ENCODE data around the gene NFKBIB. TPM values are rescaled to one million over a fixed set of nuclear protein-coding genes. Genes with fewer than 3 reads are reported as not detected.
"Not testable (repeated sequence)": the region's sequence is repeated elsewhere in the genome, so short reads cannot be mapped to it uniquely, and the experiment has no call there.

The NFKBIB gene
- total RNA-seq, 2 experiments from 2014 or later: 85.7 to 86.2 TPM

DNA sequence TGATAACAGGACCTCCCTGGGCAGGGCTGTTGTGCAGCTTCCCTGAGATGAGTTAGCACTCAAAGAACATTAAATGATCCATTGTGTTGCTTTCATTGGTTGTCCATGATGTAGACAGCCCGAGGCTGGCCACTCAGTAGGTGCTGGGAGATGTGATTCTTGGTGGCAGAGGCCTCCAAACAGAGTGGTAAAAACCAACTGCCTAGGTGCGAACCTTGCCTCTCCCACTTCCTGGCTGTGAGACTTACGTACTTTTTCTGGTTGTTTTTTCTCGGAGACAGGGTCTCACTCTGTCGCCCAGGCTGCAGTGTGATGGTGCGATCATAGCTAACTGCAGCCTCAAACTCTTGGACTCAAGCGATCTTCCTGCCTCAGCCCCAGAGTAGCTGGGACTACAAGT is 24.6 kb downstream of the NFKBIB start:
- Mint-ChIP-seq H3K4me3 (no peak overlapping the region), H3K27me3 (no peaks in the 10 kb centered on the region), H3K9me3 (no peaks in the 10 kb centered on the region), H3K27ac (no peak overlapping the region), H3K4me1 (peaks cover 10% of the 10 kb centered on the region), H3K36me3 (peaks cover 12% of the 10 kb centered on the region)
- DNase-seq: no peak

DNA sequence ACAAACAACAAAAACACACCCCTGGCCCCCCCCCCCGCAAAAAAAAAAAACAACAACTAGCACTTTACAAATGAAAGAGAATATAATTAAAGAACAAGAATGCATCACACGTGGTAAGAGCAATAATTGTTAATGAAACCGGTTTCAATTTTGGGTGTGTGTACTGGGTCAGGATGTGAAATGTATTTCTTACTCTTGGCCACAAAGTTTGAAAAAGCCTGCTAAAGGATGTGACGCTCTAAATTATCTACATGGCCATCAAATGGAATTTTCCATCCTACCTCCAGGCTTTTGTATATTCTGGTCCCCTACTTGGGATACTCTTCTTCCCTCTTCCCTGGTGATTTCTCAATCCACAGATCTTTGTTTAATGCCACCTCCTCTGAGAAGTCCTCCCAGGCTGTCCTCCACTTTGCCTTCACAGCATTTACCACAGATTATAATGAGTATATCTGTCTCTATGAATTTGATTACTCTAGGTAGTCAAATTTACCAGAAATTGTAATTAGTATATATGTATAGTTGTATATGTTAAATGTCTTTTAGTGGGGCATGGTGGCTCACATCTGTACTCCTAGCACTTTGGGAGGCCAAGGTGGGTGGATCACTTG is 28.7 kb downstream of the NFKBIB start:
- Mint-ChIP-seq H3K9me3 (peaks cover 2% of the 10 kb centered on the region), H3K4me3 (peak overlapping the region; percentile 97), H3K27ac (peak overlapping the region; percentile 25), H3K4me1 (peaks cover 24% of the 10 kb centered on the region), H3K27me3 (no peaks in the 10 kb centered on the region), H3K36me3 (peaks cover 23% of the 10 kb centered on the region)
- DNase-seq: no peak

DNA sequence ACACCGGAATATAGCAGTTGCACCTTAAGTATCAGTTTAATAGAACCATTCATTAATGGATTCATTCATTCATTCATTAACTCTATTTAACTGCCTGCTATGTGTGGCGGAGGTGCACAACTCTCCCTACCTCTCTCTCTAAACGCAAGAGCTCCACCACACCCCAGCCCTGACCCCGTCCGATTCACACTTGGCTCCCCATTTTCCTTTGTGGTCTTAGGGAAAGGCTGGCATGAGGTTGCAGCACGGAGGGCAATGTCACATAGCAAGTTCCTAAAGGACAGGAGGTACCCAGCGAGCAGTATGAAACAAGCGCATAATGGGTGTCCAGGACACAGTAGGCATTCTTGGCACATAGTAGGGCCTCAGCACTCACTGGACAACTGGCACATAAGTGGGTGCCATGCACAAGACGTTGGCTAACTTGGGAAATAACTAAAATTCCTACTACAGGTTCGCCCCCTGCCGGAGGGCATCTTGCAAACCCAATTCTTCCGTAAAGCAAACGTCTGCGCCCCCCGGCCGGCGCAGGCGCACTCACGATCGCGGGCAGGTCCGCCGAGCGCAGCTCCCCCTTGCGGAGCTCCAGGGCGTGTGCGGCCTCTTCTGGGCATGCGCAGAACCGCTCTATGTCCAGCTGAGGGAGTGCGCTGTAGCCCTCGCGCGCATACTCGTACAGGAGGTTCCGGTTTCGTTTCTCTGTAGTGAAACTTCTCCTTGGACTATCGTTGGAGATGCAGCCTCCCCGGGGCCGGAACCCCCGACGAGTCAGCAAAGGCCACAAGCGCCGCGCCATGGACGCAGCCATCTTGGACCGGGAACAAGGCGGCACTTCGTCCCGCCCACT is 30.4 kb downstream of the NFKBIB start, which contains the start of gene SARS2:
TSS of gene SARS2 (minus strand) at position 835 of the 847 bp plus-strand sequence. CDS start at position 808, 27 bp downstream.
- Mint-ChIP-seq H3K4me1 (peaks cover 25% of the 10 kb centered on the region), H3K27me3 (no peaks in the 10 kb centered on the region), H3K4me3 (peak within 1 kb of the TSS; percentile 97), H3K9me3 (peaks cover 9% of the 10 kb centered on the region), H3K27ac (peak within 1 kb of the TSS; percentile 99), H3K36me3 (peaks cover 39% of the 10 kb centered on the region)
- DNase-seq: peak; percentile 92

DNA sequence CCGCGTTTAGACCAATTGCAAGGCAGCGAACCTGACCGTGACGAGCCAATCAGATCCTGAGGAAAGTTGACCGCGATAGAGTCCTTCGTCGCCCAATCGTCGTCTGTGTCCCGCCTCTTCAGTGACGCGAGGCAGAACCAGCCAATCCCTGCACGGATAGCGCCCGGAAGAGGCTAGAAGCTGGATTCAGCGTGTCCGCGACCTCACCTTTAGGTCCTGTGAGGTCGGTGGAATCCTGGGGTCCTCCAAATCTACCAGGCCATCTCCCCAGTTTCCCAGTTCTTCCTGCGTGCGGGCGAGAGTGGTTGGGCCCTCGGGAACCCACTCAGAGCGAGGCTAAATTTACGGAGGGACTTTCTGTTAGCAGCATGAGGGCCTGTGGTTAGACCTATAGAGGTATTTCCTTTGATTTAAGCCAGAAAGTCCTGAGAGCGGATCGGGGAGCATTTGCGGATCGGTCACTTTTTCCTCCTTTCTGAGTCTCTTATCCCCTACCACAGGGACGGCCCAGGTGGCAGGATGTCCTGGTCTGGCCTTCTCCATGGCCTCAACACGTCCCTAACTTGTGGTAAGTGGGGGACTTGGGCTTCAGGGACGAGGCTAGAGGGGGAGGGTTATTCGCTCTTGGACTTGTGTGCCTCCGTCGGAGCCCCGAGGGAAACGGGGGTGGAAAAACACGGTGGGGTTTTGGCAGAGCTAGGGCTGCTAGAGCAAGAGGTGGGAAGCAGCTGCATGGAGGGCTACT is 31.2 kb downstream of the NFKBIB start, which contains the start of gene MRPS12:
TSS of gene MRPS12 (plus strand) at position 169 of the 745 bp plus-strand sequence. CDS start at position 520, 351 bp downstream.
- Mint-ChIP-seq H3K9me3 (peaks cover 9% of the 10 kb centered on the region), H3K36me3 (peaks cover 46% of the 10 kb centered on the region), H3K4me3 (peak within 1 kb of the TSS; percentile 97), H3K27me3 (no peaks in the 10 kb centered on the region), H3K4me1 (peaks cover 25% of the 10 kb centered on the region), H3K27ac (peak within 1 kb of the TSS; percentile 99)
- peak; percentile 97 for DNase-seq

DNA sequence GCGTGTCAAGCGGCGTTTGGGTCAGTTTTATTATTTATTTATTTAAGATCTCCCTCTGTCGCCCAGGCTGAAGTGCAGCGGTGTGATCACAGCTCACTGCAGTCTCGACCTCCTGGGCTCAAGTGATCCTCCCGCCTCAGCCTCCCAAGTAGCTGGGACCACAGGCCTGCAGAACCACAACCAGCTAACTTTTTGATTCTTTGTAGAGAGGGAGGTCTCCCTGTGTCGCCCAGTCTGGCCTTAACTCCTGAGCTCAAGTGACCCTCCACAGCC is 31.7 kb downstream of the NFKBIB start:
- no peak for DNase-seq
- Mint-ChIP-seq H3K4me3 (peak overlapping the region; percentile 97), H3K27me3 (no peaks in the 10 kb centered on the region), H3K4me1 (peaks cover 25% of the 10 kb centered on the region), H3K27ac (peak overlapping the region; percentile 99), H3K9me3 (peaks cover 9% of the 10 kb centered on the region), H3K36me3 (peaks cover 49% of the 10 kb centered on the region)

DNA sequence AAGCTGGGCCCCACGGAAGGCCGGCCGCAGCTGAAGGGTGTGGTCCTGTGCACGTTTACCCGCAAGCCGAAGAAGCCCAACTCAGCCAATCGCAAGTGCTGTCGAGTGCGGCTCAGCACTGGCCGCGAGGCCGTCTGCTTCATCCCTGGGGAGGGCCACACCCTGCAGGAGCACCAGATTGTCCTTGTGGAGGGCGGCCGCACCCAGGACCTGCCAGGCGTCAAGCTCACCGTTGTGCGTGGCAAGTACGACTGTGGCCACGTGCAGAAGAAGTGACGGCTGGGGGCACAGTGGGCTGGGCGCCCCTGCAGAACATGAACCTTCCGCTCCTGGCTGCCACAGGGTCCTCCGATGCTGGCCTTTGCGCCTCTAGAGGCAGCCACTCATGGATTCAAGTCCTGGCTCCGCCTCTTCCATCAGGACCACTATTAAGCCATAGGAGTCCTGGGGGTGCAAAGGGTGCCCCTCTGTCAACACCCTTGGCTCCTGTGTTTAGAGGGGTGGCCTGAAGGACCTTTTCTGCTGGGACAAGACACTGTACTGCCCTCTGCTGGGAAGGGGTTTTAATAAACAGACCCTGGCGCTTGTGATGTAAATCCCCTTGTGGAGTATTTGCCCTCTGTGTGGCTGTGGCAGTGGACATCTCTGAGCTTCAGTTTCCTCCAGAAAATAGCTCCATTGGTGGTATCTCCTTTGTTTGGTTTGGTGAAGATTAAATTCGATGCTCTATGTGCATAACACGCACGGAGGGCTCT is 32.8 kb downstream of the NFKBIB start:
- DNase-seq: peak; percentile 35
- Mint-ChIP-seq H3K9me3 (peaks cover 9% of the 10 kb centered on the region), H3K27me3 (no peaks in the 10 kb centered on the region), H3K4me1 (peaks cover 25% of the 10 kb centered on the region), H3K27ac (no peak overlapping the region), H3K36me3 (peaks cover 49% of the 10 kb centered on the region), H3K4me3 (peak overlapping the region; percentile 42)

DNA sequence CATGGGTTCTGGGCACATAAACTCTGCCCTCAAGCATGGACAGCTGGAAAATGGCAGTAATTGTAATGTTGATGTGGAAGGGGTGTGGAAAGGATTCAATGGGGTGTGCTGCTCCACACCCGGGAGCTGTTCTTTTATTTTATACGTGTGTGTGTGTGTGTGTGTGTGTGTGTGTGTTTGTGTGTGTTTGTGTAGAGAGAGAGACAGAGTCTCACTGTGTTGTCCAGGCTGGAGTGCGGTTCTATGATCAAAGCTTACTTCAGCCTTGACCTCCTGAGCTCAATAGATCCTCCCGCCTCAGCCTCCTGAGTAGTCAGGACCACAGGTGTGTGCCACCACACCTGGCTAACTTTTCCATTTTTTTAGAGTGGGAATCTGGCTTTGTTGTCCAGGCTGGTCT is 33.8 kb downstream of the NFKBIB start:
- Mint-ChIP-seq H3K27me3 (no peaks in the 10 kb centered on the region), H3K9me3 (peaks cover 9% of the 10 kb centered on the region), H3K36me3 (peaks cover 47% of the 10 kb centered on the region), H3K4me1 (peaks cover 19% of the 10 kb centered on the region), H3K4me3 (no peak overlapping the region), H3K27ac (no peak overlapping the region)
- DNase-seq: no peak

DNA sequence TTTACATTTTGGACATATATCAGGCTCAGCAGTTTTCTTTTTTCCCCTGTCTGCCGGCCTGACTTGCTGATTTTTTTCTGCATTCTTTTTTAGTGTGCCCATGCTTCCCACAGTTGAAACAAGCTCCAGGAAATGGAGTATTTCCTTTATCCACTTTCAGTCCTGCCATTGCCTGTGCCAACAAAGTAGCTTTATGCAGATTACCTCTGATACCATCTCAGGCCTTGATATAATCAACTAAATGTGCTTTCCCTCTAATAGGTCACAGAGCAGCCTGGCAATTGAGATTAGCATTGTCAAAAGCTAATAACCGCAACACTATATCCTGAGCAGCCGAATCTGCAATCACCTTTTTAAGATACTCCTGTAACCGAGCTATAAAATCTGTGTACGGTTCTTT is 40.2 kb downstream of the NFKBIB start:
- Mint-ChIP-seq H3K4me3 (no peak overlapping the region), H3K27ac (no peak overlapping the region), H3K4me1 (no peaks in the 10 kb centered on the region), H3K9me3 (peaks cover 2% of the 10 kb centered on the region), H3K36me3 (peaks cover 17% of the 10 kb centered on the region), H3K27me3 (peaks cover 12% of the 10 kb centered on the region)
- no peak for DNase-seq

DNA sequence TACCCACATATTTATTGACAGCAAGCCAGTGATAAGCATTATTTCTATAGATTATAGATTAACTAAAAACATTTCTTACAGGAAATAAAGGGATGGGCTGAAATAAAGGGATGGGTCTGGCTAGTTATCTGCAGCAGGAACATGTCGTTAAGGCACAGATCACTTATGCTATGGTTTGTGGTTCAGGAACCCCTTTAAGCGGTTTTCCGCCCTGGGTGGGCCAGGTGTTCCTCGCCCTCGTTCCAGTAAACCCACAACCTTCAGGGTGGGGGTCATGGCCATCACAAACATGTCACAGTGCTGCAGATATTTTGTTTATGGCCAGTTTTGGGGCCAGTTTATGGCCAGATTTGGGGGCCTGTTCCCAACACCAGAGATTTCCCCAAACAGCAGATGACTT is 41.7 kb downstream of the NFKBIB start:
- not testable (repeated sequence) for H3K27ac Mint-ChIP-seq, H3K9me3 Mint-ChIP-seq, H3K36me3 Mint-ChIP-seq, H3K4me3 Mint-ChIP-seq, DNase-seq, H3K4me1 Mint-ChIP-seq
- peaks cover 12% of the 10 kb centered on the region for H3K27me3 Mint-ChIP-seq

DNA sequence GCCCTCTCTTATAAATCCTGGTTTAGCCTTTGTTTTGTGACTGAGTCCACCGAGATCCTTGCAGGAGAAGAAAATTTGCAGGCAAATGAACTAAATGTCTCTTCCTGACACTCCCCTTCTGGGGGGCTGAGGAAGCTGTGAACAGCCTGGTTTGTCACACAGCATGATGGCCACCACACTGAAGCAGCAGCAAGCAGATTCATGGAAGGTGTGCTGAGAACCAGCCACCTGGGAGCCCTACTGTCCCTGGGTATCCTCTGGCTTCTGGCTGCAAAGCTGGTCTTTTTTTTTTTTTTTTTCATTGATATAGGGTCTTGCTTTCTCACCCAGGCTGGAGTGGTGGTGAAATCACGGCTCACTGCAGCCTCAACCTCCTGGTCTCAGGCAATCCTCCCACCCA is 42.2 kb downstream of the NFKBIB start:
- Mint-ChIP-seq H3K4me1 (no peaks in the 10 kb centered on the region), H3K27me3 (peaks cover 12% of the 10 kb centered on the region), H3K36me3 (peaks cover 4% of the 10 kb centered on the region), H3K4me3 (no peak overlapping the region), H3K9me3 (no peaks in the 10 kb centered on the region), H3K27ac (no peak overlapping the region)
- DNase-seq: no peak

DNA sequence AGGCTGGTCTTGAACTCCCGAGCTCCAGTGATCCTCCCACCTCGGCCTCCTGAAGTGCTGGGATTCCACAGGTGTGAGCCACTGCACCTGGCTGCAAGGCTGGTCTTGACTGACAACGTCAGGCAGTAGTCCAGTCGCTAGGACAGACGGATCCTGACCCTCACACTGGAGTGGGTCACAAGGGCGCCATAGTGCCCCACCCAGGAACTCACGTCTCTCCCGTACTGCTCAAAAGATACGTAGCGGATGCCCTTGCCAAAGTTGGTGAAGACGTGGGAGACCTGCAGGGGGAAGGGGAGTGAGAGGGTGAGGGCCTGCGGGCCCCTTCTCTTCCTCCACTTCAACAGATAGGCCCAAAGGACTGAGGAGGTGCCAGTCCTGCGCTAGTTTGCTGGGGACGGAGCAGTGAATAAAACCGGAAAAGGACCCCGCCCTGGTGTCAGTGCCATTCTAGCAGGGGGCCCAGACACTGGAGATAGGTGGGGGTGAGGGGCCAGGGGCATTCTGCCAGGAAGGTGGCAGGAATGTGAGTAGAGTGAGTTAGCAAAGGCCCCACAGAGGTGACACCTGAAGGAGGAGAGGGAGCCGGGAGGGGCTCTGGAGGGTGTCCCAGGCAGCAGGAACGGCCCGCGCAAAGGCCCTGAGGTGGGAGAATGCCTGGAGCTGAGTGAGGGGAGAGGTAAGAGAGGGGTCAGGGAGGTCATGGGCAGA is 42.9 kb downstream of the NFKBIB start:
- peaks cover 12% of the 10 kb centered on the region for H3K27me3 Mint-ChIP-seq
- H3K36me3 Mint-ChIP-seq: peaks cover 4% of the 10 kb centered on the region
- H3K27ac Mint-ChIP-seq: no peak overlapping the region
- H3K4me1 Mint-ChIP-seq: no peaks in the 10 kb centered on the region
- DNase-seq: no peak
- no peaks in the 10 kb centered on the region for H3K9me3 Mint-ChIP-seq
- H3K4me3 Mint-ChIP-seq: no peak overlapping the region

DNA sequence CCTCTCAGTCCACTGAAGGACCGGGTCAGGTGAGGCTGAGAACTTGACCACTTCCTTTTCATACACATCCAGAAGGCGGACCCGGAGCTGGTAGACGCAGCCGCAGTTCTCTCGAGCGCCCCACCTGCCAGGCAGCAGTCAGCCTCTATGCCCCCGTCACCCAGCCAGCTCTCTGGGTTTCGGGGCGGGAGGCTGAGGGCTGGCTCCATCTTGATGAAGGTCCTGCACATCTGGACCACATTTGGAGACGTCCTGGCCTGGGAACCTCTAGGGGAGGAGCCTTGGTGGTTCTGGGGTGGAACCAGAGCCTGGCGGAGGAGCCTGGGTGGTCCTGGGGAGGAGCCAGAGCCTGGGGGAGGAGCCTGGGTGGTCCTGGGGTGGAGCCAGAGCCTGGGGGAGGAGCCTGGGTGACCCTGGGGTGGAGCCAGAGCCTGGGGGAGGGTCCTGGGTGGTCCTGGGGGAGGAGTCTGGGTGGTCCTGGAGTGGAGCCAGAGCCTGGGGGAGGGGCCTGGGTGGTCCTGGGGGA is 45.3 kb downstream of the NFKBIB start:
- Mint-ChIP-seq H3K27ac (no peak overlapping the region), H3K4me1 (peaks cover 5% of the 10 kb centered on the region), H3K27me3 (peaks cover 19% of the 10 kb centered on the region), H3K9me3 (peaks cover 1% of the 10 kb centered on the region), H3K36me3 (peaks cover 4% of the 10 kb centered on the region), H3K4me3 (no peak overlapping the region)
- no peak for DNase-seq

DNA sequence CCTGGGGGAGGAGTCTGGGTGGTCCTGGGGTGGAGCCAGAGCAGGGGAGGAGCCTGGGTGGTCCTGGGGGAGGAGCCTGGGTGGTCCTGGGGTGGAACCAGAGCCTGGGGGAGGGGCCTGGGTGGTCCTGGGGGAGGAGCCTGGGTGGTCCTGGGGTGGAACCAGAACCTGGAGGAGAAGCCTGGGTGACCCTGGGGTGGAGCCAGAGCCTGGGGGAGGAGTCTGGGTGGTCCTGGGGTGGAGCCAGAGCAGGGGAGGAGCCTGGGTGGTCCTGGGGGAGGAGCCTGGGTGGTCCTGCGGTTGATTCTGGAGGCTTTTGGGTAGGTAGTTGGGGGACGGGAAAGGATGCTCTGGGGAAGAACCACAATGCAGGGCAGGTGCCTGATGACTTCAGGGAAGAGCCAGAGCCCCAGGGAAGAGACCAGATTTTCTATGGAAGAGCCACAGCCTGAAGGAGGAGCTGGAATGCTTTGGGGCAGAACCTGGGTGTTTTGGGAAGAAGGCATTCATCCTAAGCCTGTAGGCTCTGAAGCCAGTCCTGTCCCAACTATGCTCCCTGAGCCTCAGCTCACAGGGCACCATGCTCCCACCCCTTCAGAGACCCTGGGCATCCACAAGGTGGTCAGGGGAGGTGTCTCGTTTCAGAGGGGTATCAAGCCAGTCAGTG is 45.9 kb downstream of the NFKBIB start:
- Mint-ChIP-seq H3K27ac (no peak overlapping the region), H3K36me3 (peaks cover 4% of the 10 kb centered on the region), H3K9me3 (peaks cover 1% of the 10 kb centered on the region), H3K4me1 (peaks cover 5% of the 10 kb centered on the region), H3K27me3 (peaks cover 20% of the 10 kb centered on the region), H3K4me3 (no peak overlapping the region)
- DNase-seq: no peak
